SH-SY5Y (cell line): ENCODE measurements around the gene TMEM151B.
A peak's percentile ranks its signal among the peaks of the same experiment; 100 is the strongest.

Source experiments
- GATA2 ChIP-seq: IDR thresholded peaks from 2 replicates; pipeline ENCODE4 v1.6.1; 2011; ENCODE audit warnings: mild to moderate bottlenecking, low read depth, low read length
- GATA3 ChIP-seq: IDR thresholded peaks from 2 replicates; pipeline ENCODE4 v1.6.1; 2011; ENCODE audit warnings: low read depth, mild to moderate bottlenecking, low read length, moderate library complexity

The TMEM151B gene

GRCh38 chr6:44327096-44327495 is 56.8 kb downstream of the TMEM151B start:
- TF ChIP-seq GATA3 (no peak), GATA2 (no peak)

GRCh38 chr6:44327760-44328159 is 57.5 kb downstream of the TMEM151B start:
- no peak for TF ChIP-seq GATA2

- TF ChIP-seq GATA2 (no peak), GATA3 (no peak)
Measured at GRCh38 chr6:44329858-44330257, 59.6 kb downstream of the TMEM151B start.

- TF ChIP-seq GATA2: no peak
- TF ChIP-seq GATA3: no peak
Measured at GRCh38 chr6:44332585-44332984, 62.3 kb downstream of the TMEM151B start.

- TF ChIP-seq GATA3 (no peak), GATA2 (no peak)
Measured at GRCh38 chr6:44333273-44333919, 63.1 kb downstream of the TMEM151B start.

GRCh38 chr6:44333942-44334341 is 63.7 kb downstream of the TMEM151B start:
- TF ChIP-seq GATA2 (no peak), GATA3 (no peak)

GRCh38 chr6:44335631-44336030 is 65.4 kb downstream of the TMEM151B start:
- TF ChIP-seq GATA3 (no peak), GATA2 (no peak)

- TF ChIP-seq GATA2 (no peak), GATA3 (no peak)
Measured at GRCh38 chr6:44338228-44339122, 68.2 kb downstream of the TMEM151B start.

- TF ChIP-seq GATA2 (no peak), GATA3 (no peak)
Measured at GRCh38 chr6:44339301-44339700, 69.1 kb downstream of the TMEM151B start.

- TF ChIP-seq GATA2: no peak
- TF ChIP-seq GATA3: no peak
Measured at GRCh38 chr6:44339763-44340625, 69.7 kb downstream of the TMEM151B start.

- no peak for TF ChIP-seq GATA2
- TF ChIP-seq GATA3: no peak
Measured at GRCh38 chr6:44341095-44341890, 71.0 kb downstream of the TMEM151B start.

GRCh38 chr6:44342052-44342451 is 71.8 kb downstream of the TMEM151B start:
- TF ChIP-seq GATA2 (peak; percentile 72), GATA3 (no peak)

GRCh38 chr6:44342489-44342888 is 72.2 kb downstream of the TMEM151B start, which contains the start of gene SPATS1:
SPATS1 (plus strand) TSS chr6:44342650; CDS start chr6:44343096, 446 bp downstream.
- TF ChIP-seq GATA2: no peak
